CD4-positive, alpha-beta T cell treated with Interleukin-2 at 100 ng/mL for 4 hours (primary cell): ENCODE data around the gene AMBP.

ENCODE experiments used
- DNase-seq: peaks from one replicate; pipeline ENCODE4 v3.0.0-alpha.2; 2020; ENCODE audit warnings: low spot score

The AMBP gene

GRCh38 chr9:114078021-114078780 lies at the start of gene AMBP:
TSS of gene AMBP (minus strand) at chr9:114078300. CDS start at chr9:114078209, 91 bp downstream.
- no peak for DNase-seq

DNA sequence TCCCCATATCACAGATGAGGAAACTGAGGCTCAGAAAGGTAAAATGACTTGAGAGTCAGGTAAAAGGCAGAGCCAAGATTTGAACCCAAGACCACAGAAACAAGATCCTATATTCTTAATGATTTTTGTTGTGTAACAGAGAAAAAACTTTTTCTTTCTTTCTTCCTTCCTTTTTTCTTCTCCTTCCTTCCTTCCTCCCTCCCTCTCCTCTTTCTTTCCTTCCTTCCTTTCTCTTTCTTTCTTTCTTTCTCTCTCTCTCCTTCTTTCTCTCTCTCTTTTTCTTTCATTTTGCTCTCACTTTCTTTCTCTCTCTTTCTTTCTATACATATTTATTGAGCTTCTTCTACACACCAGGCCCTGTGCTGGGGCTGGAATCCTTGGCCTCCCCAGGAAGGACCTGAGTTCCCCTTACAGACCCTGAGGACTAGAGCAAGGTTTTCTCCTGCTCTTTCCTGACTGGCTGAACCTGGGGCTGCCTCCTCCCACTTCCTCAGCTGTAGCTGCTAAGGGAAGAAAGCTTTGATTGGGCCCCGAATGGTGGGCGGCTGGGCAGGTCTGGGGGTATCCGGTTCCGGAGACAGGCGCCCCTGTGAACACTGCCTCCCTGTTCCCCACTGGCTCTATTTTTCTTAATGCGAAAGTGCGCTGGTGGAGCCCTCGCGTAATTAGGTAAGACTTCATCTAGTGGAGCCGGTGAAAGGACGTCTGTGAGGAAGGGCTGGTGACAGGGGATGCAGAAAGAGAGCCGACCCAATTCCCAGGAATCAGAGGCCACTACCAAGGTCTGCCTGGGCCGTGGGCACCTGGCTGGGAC lies 48.4 kb upstream of the AMBP start:
- DNase-seq, result no peak

DNA sequence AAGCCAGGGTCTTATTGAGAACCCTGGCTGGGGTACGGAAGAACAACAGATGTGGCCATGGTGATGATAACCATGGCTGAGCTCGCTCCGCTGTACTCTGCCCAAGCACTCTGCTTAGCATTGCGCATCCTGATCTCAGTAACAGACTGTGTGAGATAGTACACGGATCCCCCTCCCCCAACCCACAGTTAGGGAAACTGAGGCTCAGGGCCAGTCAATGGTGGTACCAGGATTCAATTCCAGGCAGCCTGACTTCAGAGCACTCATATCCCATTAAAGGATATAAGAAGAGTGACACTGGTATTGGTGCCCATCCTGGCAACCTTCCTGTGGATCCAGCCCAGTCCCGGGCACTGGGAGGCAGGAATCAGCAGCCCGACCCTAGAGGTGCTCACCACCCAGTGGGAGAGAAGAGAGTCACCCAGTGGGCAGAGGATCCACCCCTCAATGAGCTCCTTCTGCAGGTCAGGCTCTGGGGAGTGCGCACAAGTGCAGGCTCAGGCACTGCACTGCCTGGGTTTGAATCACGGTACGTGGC lies 47.4 kb upstream of the AMBP start:
- no peak for DNase-seq

DNA sequence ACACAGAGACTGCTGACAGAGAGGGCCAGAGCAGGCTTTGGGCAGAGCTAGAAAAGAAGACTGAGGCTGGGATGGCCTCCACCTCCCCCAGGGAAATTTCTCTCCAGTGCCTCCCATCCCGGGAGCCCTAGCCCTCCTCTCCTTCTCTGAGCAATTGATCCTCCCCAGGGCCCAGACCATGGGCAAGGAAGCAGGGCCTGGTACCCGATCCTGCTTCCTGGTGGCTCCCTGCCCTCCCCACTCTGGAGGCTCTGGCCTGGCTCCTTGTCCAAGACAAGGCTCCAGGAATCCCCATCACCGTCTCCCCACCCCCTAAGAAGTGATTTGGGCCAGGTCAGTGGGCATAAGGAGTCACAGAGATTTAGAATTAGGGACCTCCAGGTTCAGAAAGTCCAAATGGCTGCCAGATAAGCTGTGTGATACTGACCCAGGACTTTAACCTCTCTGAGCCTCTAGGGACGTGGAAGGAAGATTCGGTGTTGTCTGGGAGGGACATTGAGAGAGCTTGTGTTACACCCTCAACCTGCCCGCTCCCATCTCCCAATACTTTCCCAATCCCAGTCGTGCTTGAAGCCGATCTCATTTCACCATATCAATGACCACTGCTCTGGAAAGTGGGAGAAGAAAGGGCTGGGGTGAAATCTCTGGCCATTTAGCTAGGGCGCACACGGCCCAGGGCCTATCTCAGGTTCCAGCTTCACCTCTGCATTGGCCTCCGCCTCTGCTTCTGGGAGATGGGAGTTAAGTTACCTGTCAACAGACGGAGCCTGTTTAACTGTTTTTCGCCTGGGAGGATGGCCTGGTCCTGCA lies 46.8 kb upstream of the AMBP start:
- no peak for DNase-seq

DNA sequence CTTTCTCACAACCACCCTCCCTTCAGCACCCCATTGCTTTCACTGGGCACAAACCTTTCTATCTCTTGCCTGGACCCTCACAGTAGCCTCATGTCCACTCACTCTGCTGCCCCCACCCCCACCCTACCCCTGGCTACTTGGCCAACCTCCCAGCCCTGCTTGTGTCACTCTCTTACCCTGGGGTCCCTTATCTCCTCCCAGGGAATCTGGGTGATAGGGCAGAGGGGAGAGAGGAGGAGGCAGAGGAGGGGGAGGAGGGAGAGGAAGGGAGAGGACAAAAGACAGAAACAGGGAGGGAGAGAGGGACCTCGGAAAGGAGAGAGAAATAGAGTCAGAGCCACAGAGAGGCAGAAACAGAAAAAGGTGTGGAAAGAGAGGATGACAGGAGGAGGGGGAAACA lies 46.0 kb upstream of the AMBP start:
- DNase-seq, result no peak

GRCh38 chr9:114123031-114123977 lies 45.2 kb upstream of the AMBP start:
- no peak for DNase-seq

DNA sequence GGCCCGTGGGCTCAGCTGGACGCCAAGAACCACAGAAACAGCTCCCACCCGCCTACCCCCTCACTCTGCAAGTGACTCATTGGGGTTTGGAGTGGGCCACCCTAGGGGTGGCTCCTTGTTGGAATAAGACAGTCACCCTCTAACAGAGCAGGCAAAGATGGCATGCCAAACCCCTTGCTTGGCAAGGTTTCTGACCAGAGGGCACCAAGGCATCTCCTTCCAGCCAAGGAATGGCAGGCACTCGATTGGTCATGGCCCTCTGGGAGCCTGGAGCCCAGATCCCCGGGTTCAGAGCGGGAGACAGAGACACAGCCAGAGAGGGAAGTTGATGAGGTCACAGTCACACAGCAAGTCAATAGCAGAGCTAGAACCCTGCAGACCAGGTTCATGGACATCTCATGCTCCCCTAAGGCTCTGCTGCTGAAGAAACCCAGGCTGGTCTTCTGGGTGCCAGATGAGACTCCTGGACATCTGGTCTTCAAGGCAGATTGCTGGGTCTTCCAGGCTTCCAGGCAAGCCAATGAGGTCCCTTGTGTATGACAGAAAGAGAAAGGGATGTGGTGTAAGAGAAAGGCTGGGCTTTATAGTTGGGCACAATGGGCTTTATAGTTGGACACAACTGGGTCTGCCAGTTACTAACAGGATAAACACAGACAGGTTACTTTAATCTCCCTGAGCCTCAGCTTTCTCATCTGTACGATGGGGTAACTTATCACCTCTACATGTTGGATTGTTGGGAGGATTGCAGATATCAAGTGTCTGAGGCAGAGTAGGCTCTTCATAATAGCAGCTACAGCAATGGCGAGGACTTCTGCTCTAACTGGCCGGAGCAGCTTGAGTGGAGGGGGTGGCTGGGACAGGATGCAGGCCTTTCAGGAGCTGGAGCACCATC lies 44.3 kb upstream of the AMBP start:
- DNase-seq, result no peak

- no peak for DNase-seq
Observed at GRCh38 chr9:114121227-114122135, 43.4 kb upstream of the AMBP start.

DNA sequence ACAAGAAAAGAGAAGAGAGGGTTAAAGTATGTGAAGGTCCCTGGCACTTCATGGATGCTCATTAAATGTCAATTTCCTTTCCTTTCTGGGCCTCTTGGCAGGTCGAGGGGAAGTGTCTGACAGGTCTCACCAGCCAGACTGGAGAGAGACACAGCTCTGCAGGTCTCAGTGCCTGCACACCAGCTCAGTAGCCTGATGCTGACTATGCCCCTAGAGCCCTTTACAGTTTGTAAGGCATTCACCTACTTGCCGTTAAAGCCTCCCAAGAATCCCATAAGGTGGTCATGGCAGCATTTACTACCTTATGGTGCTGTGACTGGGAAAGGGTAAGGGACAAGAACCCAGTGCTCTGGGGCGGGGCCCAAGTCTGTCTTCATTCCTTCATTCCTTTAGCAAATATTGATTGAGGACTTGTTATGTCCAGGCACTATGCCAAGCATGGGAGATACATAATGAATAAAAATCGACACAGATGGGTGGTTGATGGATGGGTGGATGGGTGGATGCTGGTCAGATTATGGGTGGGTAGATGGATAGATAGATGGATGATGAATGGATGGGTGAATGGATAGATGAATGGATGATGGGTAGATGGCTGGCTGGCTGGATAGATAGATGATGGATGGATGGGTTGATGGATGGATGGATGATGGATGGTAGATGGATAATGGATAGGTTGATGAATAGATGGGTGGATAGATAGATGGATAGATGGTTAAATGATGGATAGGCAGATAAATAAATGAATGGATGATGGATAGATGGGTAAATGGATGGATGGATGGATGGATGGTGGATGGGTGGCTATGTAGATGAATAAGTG lies 42.3 kb upstream of the AMBP start:
- no peak for DNase-seq

DNA sequence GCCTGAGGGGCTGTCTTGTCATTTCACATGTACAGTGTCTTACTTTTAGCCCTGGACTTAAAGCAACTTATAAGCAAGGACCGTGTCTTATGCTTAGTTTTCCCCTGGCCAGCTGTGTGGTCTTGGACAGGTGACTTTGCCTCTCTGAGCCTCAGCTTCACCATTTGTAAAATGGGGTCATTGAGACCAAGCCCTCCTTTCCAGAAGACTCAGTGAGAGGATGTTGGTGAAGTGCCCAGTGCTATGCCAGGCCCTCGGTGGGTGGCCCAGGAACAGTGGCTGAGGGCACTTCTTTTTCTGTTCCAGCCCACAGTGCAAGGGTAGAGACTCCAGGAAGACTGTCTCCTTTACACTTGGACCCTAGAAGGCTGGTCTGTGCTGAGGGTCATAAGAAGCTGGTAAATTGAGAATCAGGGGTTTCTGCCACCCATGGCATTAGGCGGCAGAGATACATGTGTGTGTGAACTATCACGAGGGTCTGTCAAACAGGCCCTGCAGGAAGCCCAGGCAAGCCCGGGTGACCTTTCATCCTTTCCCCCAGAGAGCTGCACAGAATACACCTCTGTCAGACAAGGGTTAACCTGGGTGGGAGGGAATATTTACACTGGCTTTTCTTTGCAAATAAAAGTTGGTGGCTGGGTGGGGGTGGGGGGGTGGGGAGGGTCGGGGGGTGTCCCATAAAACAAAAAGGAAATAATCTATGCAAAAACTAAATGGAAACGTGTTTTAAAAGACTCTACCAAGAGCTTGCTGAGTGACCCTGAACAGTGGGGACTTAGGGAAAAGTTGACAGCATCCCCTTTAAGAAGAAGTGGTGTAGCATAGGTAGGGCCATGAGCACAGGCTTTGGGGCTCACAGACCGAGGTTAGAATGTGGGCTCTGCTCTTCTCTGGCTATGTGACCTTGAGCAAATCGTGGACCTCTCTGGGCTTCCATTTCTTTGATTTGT lies 41.4 kb upstream of the AMBP start:
- no peak for DNase-seq

GRCh38 chr9:114117996-114118830 lies 40.1 kb upstream of the AMBP start:
- DNase-seq, result no peak

DNA sequence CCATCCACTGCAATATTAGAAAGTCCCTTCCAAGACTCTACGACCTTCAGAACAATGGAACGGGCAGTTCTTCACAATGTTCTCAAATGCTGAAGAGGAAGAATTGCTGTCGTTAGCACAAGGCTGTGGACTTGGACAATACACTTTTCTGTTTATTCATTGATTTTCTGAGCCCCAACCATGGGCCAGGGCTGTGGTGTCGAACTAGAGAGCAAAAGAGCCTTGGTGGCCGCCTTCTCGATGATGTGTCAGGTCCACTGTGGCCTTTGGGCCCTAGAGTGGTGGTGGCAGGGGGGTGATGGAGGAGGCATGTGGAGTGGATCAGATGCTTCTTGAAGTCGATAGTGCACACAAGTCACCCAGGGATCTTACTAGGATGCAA lies 39.5 kb upstream of the AMBP start:
- DNase-seq, result no peak

DNA sequence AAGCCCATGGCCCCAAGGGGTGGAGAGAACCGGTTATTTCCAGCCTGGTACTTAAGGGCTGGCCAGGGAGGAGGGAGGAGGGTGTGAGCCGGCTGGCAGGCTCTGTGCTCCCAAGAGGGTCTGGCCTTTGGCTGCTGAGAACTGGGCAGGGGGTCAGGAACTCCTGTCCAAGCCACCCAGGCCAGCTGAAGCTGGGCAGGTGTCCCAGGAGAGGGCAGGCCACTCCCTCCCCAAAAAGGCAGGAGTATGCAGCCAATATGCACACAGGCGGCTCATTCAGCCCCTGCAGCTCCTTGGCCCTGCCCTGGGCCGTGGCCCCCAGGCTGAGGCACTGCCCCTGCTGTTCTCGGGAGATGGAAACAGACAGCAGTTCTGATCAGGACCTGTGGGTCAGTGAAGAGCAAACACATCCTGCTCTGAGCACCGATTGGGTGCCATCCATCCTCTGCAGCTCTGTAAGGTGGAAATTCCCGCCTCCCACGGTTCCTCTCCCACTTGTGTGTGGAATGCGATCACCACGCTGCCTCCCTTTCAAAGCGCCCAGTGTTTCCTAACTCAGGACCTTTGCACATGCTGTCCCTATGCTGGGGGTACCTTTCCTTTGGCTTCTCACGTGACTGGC lies 38.1 kb upstream of the AMBP start:
- DNase-seq, result no peak

DNA sequence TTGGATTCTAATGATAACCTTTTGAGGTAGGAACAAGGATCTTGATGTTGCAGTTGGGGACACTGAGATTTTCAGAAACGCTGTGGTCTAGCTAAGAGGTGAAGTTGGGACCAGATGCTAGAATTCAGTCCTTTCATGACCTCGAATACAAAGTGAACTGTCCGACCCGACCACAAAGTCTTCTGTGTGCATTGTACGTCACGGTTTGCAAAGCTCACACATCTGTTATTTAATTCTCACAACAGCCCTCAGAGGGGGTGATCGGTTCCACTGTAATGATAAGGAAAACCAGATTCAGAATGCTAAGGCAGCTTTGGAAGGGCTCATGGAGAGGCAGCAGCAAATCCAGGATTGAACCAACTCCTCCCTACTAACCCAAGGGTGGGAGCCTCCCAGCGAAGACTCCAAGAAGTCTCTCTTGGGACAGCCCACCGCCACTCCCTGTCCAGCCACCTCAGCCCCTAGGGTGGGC lies 37.6 kb upstream of the AMBP start:
- DNase-seq, result no peak

DNA sequence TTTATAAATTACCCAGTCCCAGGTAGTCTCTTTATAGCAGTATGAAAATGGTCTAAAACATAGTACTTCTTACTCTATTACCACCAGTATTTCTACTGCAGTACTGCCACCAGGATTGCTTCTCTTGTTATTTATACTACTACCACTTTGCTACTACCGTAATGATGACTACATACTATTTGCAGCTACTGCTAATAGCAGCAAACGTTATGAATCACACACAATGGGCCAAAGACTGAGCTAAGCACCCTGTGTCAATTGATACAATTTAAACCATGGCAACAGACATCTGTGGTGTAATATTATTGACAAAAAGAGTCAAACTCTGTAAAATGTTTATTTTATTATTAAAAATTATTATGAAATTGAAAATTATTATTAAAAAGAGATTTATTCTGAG lies 36.3 kb upstream of the AMBP start:
- DNase-seq, result no peak
